Ecto neural progenitor cell (in vitro differentiated cells): ENCODE results near the gene LECT2.

Experiments
- DNase-seq: peaks from one replicate; pipeline ENCODE4 v3.0.0-alpha.2; 2018; ENCODE audit warnings: low spot score

LECT2 gene

DNA sequence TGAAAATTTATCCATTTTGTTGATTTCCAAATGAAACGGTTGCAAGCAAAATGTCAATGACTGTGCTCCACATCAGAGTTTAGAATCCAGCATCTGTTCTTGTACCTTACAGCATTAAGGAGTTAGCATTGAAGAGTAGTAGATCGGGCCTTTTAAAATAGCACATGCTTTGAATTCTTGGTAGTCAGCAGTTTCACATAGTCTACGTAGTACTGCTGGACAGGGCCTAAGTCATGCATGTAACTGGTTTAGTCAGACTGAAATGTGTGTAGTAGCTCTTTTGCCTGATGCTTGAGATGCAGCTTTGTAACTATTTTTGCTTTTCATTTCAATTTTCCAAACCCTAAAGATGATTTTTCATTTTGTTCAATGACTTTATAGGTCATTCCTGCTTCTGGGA is 19.8 kb downstream of the LECT2 start:
- DNase-seq = no peak

DNA sequence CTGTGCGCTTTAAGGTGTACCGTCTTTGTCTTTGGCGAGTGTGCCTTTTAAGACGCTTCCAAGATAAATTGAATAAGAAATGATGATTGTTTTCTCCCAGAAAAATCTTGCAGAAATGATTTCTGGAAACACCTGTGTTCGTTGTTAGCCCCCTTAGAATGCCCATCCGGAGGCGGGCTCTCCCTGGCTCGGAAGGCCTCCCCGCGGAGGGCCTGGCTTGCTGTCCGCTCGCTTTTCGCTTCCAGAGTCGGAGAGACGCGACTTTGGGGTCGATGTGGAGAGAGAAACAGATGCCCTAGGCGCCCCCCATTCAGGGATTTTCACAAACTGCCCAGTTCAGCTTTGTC is 23.9 kb downstream of the LECT2 start:
- DNase-seq = no peak

DNA sequence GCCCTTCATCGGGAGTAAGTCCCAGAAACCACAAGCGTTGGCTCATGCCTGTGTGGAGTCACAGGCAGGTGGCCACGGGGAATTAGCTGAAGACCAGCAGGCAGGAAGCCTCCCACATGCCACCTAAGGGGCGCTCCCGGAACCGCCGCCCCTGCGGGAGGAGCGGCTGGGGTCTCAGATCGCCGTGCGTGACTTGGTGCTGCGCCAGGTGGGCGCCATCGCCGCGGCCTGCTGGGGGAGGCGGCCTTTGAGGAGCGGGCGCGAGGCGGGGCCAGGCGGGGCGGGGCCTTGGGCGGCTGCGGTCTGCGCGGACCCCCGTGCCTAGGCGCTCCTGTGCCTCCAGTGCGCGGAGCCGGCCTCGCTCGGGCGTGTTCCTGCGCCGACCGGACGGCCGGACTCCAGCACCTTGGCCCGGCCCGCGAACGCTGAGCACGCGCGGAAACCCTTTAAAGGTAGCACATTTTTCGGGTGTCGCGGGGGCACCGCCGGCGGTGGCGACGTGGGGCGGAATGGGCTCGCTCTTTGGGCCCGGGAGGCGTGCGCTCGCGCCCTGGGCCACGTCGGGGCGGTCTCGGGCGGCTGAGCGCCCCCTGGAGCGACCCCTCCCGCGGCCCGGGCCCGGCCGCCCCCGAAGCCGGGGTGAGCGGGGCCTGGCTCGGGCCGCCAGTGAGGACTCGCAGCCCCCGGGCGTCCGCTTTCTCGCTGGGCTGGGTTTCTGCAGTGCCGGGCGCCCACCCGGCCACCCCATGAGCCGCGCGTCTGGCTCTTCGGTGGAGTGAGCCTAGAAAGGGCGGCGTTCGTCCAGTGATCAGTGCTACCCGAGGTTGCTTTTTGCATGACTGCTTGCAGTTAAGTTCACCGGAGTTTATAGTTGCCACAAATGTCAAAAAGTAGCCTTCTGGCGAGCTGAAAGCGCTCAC is 24.5 kb downstream of the LECT2 start:
- DNase-seq = peak; percentile 69

DNA sequence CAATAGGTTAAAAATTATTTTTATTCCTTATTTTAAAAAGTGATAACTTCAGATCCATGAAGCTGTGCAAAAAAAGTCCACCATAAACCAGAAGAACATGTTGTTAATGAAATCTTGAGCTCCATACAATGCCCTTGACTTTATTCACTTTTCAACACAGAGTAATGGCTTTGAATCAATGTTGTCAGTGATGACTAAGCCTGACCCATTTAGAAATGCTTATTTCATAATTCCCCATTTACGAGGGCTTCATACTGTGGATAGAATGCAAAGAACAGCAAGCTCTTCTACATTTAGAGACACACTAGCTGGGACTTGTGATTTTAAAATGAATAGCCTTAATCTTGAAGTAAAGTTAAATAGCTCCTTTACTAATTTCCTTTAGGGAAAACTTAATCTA is 33.4 kb downstream of the LECT2 start:
- DNase-seq = no peak

DNA sequence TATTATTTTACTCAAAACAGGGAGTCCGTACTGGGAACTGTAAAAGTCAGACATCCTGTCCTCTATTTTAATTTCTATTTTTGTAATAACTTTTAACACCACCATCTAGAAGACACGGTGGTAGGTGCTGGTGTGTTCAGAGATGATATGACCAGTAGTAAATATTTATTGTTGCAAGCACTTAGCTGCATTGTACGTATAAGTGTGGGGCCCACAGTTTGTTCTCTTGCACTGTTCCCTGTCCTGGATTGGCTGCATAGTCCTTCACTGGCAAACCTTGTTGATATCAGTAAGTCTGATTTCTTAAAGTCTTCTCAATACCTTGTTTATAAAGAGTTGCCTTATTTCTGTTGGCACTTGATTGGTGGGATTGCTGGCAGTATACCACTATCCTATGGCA is 34.6 kb downstream of the LECT2 start:
- DNase-seq = no peak

DNA sequence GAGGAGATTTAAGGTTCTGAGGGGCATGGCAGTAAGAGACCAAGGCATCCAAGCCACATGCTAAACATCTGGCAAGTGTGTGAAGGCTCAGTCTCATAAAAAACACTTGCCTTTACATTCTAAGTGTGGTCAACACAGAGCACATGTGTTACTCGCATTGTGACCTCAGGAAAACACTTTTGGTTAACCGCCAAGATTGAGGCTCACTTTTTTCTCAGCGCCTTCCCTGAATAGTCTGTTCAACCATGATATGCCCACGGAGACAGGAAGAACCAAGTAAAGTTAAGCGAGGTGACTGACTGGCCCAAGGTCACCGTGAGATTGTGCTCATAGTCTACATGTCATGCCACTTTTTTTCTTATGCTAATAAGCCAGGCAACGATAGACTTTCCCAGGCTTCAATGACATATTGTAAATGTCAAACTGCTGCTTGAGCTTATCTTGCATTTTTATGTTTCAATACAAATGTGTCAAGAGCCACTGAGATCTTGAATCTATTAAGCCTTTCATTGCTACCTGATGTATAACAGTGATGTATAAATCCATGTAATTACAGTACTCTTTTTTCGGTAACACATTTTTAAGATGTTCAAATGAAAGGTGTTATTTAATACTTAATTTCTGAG is 38.0 kb downstream of the LECT2 start:
- DNase-seq = no peak

DNA sequence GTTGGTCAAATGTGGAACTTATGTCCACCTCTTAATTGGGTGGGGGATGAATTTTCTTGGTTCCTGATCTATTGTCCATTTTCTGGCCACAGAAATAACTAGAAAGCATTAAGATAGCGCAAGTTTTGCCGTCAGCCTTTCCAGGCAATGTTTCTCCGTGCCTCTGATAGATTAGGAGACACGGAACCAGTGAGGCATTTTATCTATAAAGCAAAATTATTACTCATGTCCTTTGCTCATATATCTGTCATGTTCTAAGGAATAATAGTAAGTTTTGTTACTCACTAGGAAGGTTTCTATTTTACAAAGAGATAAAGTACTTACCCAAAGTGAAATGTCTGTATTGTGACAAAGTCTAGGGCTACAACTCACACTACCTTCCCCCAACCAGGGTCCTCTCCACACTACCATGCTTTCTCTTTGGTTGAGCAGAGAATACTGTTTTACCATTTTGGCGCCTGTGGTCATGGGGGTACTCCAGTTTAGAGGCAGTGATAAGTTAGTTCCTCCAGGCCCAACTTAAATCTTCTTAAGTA is 39.2 kb downstream of the LECT2 start:
- DNase-seq = no peak

DNA sequence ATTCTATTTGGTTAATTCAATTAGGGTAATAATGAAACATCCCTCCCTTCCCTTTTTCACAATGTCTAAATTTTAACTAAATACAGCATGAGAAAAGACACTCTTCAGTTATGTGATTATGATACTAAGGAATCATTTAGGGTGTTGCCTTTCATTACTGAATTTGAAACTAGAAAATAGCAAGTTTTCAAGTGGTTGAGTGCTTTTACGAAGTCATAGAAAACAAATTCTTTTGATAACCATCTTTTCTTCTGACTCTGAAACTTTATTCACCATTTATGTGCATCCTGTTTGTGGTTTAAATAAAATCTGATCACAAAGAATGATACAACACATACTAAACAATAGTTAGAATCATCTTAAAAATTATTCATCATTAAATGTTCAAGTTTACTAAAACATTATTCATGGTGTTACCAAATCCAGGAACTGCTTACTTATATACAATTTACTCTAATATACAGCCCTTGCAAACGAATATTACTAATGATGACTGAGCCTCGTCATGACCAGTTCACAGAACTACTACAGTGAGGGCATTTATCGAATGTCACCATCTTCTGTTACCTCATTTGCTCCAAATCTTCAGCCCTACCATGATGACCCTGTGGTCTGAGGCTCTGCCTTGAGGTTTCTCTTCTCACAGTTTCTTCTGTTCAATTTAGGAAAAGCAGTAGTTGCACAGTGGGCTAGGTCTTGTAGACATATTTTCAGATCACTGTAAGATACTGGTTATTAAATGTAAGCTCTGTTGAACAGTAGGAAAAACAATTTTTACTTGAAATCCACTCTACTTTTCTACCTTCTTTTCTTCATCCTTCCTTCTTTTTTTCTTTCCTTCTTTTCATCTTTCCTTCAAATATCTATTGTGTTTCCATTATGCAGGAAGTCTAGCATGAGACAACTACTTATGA is 40.8 kb downstream of the LECT2 start:
- no peak for DNase-seq

DNA sequence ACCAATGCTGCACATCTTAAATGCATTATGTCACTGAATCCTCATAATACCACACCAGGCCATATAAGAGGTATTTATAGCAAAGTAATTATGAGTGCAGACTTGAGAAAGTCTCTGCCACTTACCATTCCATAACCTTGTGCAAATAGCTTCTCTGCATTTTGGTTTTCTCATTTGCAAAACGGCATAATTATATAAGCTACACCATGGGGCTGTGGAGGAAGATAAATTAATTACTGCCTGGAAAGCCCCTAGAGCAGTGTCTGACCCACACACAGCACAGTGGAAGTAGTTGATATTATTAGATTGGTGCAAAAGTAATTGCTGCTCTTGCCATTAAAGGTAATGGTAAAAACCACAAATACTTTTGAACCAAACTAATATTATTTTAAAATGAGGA is 49.6 kb downstream of the LECT2 start:
- DNase-seq = no peak

DNA sequence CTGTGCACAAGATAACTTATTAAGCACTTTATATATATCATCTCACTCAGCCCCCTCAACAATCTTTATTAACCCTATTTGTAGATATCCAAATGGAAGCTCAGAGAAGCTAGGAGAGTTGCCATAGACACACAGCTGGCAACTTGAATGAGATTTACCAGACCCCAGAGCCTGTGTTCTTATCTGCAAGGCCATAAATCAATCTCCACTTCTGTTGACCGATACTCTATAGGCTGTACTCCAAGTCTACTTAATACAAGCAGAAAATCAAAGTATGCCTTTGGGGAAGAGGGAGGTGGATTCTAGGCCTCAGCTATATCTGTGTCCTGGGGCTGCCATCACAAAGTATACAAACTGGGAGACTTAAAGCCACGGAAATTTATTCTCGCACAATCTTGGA is 53.1 kb downstream of the LECT2 start:
- DNase-seq = no peak

DNA sequence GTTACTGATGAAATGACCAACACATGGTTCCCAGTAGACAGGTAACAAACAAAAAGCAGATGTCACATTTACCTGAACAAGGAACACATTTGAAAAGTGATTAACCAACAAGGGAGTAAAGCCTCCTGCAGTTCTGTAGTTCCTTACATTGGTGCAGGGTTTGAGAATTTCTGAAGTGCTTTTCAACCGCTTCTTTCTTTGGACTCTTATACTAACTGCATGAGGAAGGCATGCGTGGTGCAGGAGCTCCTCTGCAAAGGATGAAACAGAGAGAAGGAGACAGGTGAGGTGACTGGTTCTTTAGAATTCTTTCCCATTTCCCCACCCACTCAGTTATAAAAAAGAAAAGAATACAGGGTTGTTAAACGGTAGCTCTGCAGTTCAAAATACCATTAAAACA is 54.5 kb downstream of the LECT2 start:
- no peak for DNase-seq

DNA sequence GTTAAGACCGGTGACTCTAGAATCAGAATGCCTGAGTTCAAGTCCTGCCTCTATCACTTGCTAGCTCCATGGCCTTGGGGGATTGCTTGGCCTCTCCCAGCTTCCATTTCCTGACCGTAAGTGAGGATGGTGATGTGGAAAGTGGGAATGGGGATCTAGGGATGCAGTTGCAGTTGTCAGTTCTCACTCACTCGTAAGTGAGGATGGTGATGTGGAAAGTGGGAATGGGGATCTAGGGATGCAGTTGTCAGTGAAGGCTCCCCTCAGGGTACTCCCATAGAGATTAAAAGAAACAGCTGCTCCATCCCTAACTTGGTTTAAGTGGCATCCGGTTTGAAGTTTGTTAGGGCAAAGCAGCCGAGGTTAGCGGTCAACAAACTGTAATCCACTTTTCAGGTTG is 56.1 kb downstream of the LECT2 start:
- no peak for DNase-seq
